Testis (tissue), 2 donors: ENCODE results near the gene LRIG1.

ENCODE experiments used
- CTCF ChIP-seq, 3 experiments: fragments of 450-650 bp in 2 of 3; fragments of 200-600 bp in 1 of 3; sonication (generic) in 1 of 3; IDR thresholded peaks; one replicate each; pipeline ENCODE4 v1.5.1; 2016 to 2019; ENCODE audit warnings: antibody characterized with exemption in 3 of 3, mild to moderate bottlenecking in 2 of 3, moderate library complexity in 1 of 3
- POLR2A ChIP-seq: fragments of 450-650 bp; IDR thresholded peaks from one replicate; pipeline ENCODE4 v1.6.1; 2017; ENCODE audit warnings: antibody characterized with exemption, mild to moderate bottlenecking, moderate library complexity

GRCh38 chr3:66394753-66395249 lies 106.0 kb downstream of the LRIG1 start:
- TF ChIP-seq POLR2A = no peak
- TF ChIP-seq CTCF (IDR thresholded peaks at IDR 0.05) = no peak
